ENCODE results near the gene GPR141.

Gene GPR141

DNA sequence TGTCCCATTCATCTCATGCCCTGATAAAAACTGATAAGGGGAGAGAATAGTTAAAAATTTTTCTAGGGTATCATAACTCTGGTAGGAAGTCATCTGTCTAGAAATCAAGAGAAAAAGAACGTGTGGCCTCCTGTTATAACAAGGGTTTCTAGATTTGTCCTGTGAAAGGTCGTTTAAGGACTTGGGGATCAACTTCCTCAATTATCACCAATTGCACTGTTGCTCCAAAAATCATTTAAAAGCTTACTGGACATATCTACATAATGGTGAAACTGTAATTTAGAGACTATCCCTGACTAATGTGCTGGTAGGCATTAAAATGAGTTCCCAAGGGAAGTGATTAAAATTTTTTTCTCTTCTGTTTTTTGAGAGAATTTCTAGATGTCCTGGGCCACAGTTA is 58.2 kb downstream of the GPR141 start:
- no peaks in the 10 kb centered on the region for H3K36me3 ChIP-seq (ENCODE audit: control insufficient read depth, insufficient read depth, low read length)
- no peaks in the 10 kb centered on the region for H3K27me3 ChIP-seq (ENCODE audit: control insufficient read depth, insufficient read depth, low read length)
- H3K9me3 ChIP-seq (ENCODE audit: control insufficient read depth, insufficient read depth, low read length), result no peaks in the 10 kb centered on the region
- H3K9ac ChIP-seq (ENCODE audit: low read depth, low read length), result no peak overlapping the region
- H3K4me1 ChIP-seq (ENCODE audit: control insufficient read depth, insufficient read depth, low read length), result no peaks in the 10 kb centered on the region
- H3K4me3 ChIP-seq (ENCODE audit: low read depth, low read length), result no peak overlapping the region

DNA sequence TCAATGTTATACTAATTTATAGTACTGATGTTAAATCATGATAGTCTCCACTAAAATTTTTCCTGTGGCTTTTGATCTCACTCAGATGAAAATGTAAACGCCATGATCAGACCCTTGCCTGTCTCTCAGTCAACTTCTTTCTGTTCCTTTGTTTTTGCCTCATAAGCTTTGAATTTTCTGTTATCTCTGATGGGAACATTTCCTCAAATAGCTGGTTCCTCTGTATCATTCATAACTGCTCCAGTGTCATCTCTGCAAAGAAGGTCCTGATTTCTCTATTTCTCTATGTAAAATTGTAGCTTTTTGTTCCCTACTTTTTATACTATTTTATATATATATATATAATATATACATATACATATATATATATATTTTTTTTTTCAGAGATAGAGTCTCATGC is 67.5 kb downstream of the GPR141 start:
- Histone ChIP-seq H3K4me3 (ENCODE audit: low read depth, low read length) (no peak overlapping the region), H3K27me3 (ENCODE audit: control insufficient read depth, insufficient read depth, low read length) (no peaks in the 10 kb centered on the region), H3K9me3 (ENCODE audit: control insufficient read depth, insufficient read depth, low read length) (no peaks in the 10 kb centered on the region)

DNA sequence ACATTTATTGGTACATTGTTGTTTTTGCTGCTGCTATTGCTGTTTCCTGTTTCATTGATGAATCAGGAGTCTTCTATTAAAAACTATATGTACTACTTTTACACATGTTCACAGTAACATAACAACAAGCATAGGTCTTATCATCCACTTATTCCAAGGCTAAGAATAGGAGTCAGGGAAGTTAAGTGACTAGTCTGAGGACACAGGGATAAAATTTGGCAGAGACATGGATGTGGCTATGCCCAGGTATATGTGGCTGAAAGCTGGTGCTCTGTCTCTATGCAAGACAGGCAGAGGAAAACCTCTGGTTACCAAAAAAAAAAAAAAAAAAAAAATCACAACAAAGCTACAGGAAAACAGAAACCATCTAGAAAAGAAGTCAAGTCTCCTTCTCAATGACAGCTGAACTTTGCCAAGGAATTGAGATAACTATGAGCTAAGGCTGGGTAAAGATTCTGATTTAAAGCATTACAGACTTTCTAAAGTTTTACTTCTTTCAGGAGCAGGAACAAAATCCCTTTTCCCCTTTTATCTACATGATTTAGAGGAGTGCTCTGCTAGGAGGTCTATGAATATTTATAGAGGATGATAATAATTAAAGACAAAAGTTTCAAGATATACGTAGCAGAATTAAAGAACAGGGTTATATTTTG is 70.0 kb downstream of the GPR141 start:
- Histone ChIP-seq H3K4me1 (ENCODE audit: control insufficient read depth, insufficient read depth, low read length) (no peaks in the 10 kb centered on the region), H3K27me3 (ENCODE audit: control insufficient read depth, insufficient read depth, low read length) (no peaks in the 10 kb centered on the region), H3K36me3 (ENCODE audit: control insufficient read depth, insufficient read depth, low read length) (no peaks in the 10 kb centered on the region), H3K4me3 (ENCODE audit: low read depth, low read length) (no peak overlapping the region), H3K9me3 (ENCODE audit: control insufficient read depth, insufficient read depth, low read length) (no peaks in the 10 kb centered on the region), H3K9ac (ENCODE audit: low read depth, low read length) (no peak overlapping the region)

More for the DNA sequence above, 67.5 kb downstream of the GPR141 start:
- H3K4me1 ChIP-seq (ENCODE audit: control insufficient read depth, insufficient read depth, low read length), result no peaks in the 10 kb centered on the region
- no peaks in the 10 kb centered on the region for H3K36me3 ChIP-seq (ENCODE audit: control insufficient read depth, insufficient read depth, low read length)
- H3K9ac ChIP-seq (ENCODE audit: low read depth, low read length), result no peak overlapping the region

DNA sequence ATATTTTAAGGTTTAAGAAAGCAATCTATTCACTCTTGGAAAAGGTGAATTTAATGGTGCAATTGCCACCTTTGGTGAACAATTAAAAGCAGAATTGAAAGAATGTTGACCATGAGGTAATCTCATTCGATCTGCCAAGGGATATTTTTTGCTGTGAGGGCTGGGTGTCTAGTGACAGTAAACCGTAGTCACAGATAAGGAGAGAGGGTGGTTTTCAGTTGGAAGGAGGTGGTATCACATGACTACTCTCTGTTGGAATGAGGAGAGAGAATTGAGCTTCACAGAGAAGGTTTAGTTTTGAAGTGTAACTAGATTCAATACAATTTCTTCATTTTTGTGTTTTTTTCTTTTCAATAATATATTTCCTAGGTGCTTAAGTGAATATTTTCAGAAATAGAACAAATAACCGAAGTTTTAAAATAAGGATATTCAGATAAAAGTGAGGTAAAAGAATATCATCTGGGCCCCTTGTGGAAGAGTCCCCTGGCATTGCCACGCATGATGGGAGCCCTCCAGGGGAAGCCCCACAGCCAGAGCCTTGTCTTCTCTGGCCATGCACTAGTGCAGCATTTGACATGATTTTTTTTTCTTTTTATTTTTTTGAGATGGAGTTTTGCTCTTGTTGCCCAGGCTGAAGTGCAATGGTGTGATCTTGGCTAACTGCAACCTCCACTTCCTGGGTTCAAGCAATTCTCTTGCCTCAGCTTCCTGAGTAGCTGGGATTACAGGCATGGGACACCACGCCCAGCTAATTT is 73.4 kb downstream of the GPR141 start:
- H3K27me3 ChIP-seq (ENCODE audit: control insufficient read depth, insufficient read depth, low read length), result no peaks in the 10 kb centered on the region
- no peaks in the 10 kb centered on the region for H3K9me3 ChIP-seq (ENCODE audit: control insufficient read depth, insufficient read depth, low read length)
- no peaks in the 10 kb centered on the region for H3K4me1 ChIP-seq (ENCODE audit: control insufficient read depth, insufficient read depth, low read length)
- no peaks in the 10 kb centered on the region for H3K36me3 ChIP-seq (ENCODE audit: control insufficient read depth, insufficient read depth, low read length)
- H3K9ac ChIP-seq (ENCODE audit: low read depth, low read length), result no peak overlapping the region
- no peak overlapping the region for H3K4me3 ChIP-seq (ENCODE audit: low read depth, low read length)

DNA sequence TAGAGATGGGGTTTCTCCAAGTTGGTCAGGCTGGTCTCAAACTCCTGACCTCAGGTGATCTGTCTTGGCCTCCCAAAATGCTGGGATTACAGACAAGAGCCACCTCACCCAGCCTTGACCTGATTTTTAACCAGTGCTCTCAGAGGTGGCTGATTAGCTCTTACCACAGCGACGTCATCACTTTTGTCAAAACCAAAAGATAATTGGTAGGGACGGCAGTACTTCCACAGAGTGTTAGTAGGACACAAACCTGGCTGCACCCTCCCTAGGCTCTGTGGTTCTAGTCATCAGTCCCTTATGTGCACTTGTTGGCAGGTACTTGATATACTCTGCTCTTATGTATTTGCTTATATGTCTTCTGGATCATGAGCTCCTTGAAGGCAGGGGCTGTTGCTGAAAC is 74.0 kb downstream of the GPR141 start:
- Histone ChIP-seq H3K4me3 (ENCODE audit: low read depth, low read length) (no peak overlapping the region), H3K27me3 (ENCODE audit: control insufficient read depth, insufficient read depth, low read length) (no peaks in the 10 kb centered on the region), H3K9me3 (ENCODE audit: control insufficient read depth, insufficient read depth, low read length) (no peaks in the 10 kb centered on the region), H3K9ac (ENCODE audit: low read depth, low read length) (no peak overlapping the region), H3K36me3 (ENCODE audit: control insufficient read depth, insufficient read depth, low read length) (no peaks in the 10 kb centered on the region), H3K4me1 (ENCODE audit: control insufficient read depth, insufficient read depth, low read length) (no peaks in the 10 kb centered on the region)

DNA sequence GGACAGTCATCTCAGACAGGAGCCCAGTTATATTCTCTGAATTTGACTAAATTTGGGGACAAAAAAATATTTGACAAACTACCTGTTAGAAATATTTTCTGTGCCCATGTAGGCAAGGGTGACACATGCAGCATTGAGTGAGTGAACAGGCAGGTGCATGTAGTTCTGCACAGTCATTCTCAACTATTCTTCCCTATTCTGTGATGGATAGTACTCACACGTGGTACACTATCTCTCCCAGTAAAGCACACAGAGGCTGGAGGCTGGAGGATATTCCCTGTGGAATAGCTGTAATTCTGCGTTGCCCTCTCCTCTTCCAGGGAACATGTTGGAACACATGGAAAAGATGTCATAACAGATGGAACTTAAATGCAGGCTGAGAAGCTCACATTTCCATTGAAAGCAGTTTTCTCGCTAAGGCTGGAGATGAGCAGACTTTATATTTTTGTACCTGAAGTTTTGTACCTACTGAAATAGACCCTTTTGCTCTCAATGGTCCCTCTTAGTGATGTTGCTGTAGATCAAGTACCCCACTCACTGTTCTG is 75.0 kb downstream of the GPR141 start:
- H3K4me1 ChIP-seq (ENCODE audit: control insufficient read depth, insufficient read depth, low read length), result no peaks in the 10 kb centered on the region
- no peaks in the 10 kb centered on the region for H3K36me3 ChIP-seq (ENCODE audit: control insufficient read depth, insufficient read depth, low read length)
- H3K9me3 ChIP-seq (ENCODE audit: control insufficient read depth, insufficient read depth, low read length), result no peaks in the 10 kb centered on the region

DNA sequence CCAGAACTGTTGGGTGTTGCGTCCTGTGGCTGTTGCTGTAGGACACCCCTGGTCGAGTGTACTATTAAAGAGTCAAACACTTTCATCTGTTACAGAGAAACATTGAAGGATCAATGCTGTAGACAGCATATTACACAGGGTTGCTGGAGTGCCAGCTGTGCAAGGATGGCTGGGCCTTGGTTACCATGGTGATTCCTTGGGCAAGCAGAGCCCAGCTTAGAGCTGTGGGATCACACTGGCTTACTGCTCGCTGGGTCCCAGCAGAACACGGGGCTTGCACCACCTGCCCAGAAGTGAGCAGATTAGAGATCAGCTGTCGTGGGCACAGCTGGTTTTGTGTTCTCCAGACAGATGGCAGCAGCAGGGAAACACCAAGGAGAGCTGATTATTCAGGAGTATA is 76.0 kb downstream of the GPR141 start:
- no peaks in the 10 kb centered on the region for H3K9me3 ChIP-seq (ENCODE audit: control insufficient read depth, insufficient read depth, low read length)
- H3K9ac ChIP-seq (ENCODE audit: low read depth, low read length), result no peak overlapping the region
- H3K4me3 ChIP-seq (ENCODE audit: low read depth, low read length), result no peak overlapping the region
- H3K4me1 ChIP-seq (ENCODE audit: control insufficient read depth, insufficient read depth, low read length), result no peaks in the 10 kb centered on the region
- no peaks in the 10 kb centered on the region for H3K36me3 ChIP-seq (ENCODE audit: control insufficient read depth, insufficient read depth, low read length)
- no peaks in the 10 kb centered on the region for H3K27me3 ChIP-seq (ENCODE audit: control insufficient read depth, insufficient read depth, low read length)

More for the DNA sequence above, 75.0 kb downstream of the GPR141 start:
- H3K4me3 ChIP-seq (ENCODE audit: low read depth, low read length), result no peak overlapping the region
- no peaks in the 10 kb centered on the region for H3K27me3 ChIP-seq (ENCODE audit: control insufficient read depth, insufficient read depth, low read length)
- no peak overlapping the region for H3K9ac ChIP-seq (ENCODE audit: low read depth, low read length)

DNA sequence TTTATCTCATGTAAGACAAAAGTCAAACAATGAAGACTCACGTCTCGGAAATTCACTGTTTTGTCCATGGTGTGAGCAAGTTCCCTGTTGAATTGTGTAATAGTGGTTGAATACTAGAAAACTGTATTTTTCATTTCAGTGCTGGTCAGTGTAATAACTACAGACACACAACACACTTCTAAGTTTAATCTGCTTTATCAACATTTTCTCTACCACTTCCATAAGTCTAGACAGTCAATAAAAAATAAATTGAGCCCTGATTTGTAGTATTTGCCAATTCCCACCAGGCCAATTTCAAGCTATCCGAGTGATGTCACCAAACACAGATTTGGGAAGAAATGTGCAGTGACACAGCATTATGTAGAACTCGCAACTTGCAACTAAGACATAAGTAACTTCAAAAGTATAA is 81.9 kb downstream of the GPR141 start:
- Histone ChIP-seq H3K4me3 (ENCODE audit: low read depth, low read length) (no peak overlapping the region), H3K4me1 (ENCODE audit: control insufficient read depth, insufficient read depth, low read length) (no peaks in the 10 kb centered on the region), H3K9me3 (ENCODE audit: control insufficient read depth, insufficient read depth, low read length) (no peaks in the 10 kb centered on the region), H3K9ac (ENCODE audit: low read depth, low read length) (no peak overlapping the region), H3K27me3 (ENCODE audit: control insufficient read depth, insufficient read depth, low read length) (no peaks in the 10 kb centered on the region), H3K36me3 (ENCODE audit: control insufficient read depth, insufficient read depth, low read length) (no peaks in the 10 kb centered on the region)

DNA sequence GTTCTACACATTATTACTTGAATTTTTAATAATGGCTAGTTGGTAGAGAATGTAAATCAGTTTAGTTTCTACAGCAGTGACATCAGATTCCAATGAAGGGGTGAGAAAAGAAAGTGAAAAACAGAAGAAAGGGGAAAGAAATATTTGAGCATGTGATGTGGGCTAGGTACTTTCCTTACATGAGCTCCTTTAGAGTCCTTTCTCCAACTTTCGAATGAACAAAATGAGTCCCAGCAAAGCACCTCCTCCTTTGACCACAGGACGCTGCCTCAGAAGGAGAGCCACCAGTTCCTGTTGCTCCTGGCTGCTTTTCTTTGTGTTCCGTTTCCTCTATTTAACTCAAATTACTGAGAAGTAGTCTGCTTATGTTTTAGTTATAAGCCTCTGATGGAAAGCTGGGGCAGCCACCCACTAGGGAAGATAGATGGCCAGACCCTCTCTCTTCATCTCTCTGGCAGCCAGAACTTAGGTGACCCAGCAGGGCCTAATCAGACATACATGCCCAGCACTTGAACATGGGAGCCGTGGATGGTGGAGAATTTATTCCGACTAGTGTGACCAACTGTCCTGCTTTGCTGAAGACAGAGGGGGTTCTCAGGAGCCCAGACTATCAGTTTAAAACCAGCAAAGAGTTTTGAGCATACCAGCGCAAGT is 82.4 kb downstream of the GPR141 start:
- Histone ChIP-seq H3K9me3 (ENCODE audit: control insufficient read depth, insufficient read depth, low read length) (no peaks in the 10 kb centered on the region), H3K4me3 (ENCODE audit: low read depth, low read length) (no peak overlapping the region), H3K36me3 (ENCODE audit: control insufficient read depth, insufficient read depth, low read length) (no peaks in the 10 kb centered on the region), H3K9ac (ENCODE audit: low read depth, low read length) (no peak overlapping the region), H3K4me1 (ENCODE audit: control insufficient read depth, insufficient read depth, low read length) (no peaks in the 10 kb centered on the region), H3K27me3 (ENCODE audit: control insufficient read depth, insufficient read depth, low read length) (no peaks in the 10 kb centered on the region)

DNA sequence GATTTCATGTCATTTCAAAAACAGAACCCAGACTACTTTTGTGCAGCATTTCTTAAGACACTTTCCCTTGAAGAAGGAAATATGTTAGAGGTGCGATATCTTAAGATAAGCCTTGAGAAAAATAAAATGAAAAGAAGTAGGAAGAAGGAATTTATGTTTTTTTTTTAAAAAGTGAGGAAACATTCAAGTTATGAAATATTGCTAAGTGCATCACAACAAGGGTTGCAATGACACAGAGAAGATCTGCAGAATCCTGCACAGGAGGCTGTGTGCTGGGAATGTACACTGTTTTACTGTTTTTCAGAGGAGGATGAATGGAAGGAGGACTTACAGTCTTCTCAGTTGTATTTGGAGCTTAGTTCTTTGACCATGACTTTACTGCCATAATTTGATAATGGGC is 85.0 kb downstream of the GPR141 start:
- Histone ChIP-seq H3K36me3 (ENCODE audit: control insufficient read depth, insufficient read depth, low read length) (no peaks in the 10 kb centered on the region), H3K9ac (ENCODE audit: low read depth, low read length) (no peak overlapping the region), H3K27me3 (ENCODE audit: control insufficient read depth, insufficient read depth, low read length) (no peaks in the 10 kb centered on the region), H3K4me1 (ENCODE audit: control insufficient read depth, insufficient read depth, low read length) (no peaks in the 10 kb centered on the region), H3K4me3 (ENCODE audit: low read depth, low read length) (no peak overlapping the region), H3K9me3 (ENCODE audit: control insufficient read depth, insufficient read depth, low read length) (no peaks in the 10 kb centered on the region)

DNA sequence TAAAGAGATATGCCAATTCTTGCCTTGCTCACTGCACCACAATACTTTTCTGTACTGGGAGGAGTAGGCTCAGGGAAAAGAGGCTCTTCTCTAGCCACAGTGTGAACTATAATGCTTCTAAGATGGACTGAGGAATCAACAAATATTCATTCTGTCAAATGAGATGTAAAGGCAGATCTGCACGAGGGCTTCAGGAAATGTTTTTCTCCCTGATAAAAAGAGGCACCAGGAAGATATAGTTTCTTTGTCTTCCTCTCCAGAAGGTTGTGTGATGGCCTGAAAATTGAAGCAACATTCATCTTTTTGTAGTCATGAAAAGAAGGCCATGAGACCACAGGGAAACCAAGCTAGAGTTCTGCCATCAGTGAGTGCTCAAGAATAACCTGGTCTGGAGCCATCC is 85.7 kb downstream of the GPR141 start:
- Histone ChIP-seq H3K9ac (ENCODE audit: low read depth, low read length) (no peak overlapping the region), H3K27me3 (ENCODE audit: control insufficient read depth, insufficient read depth, low read length) (no peaks in the 10 kb centered on the region), H3K9me3 (ENCODE audit: control insufficient read depth, insufficient read depth, low read length) (no peaks in the 10 kb centered on the region)

DNA sequence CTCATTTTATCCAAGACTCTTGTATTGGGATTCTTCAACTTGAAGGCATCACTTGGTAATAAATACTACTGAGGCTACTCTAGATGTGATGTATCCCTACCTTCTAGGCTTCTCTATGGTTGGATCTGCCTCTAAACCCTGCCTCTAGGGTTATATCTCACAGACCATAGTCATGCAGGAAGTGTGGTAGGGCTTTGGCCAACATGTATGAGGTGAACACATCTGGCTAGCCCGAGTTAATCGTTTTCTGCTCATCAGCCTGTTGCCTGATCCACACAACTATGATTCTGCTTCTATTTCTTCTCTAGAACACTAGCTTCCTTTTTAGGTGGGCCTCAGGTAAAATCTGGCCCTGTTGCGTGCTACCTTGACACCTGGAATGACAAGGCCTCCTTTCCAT is 86.2 kb downstream of the GPR141 start:
- Histone ChIP-seq H3K36me3 (ENCODE audit: control insufficient read depth, insufficient read depth, low read length) (no peaks in the 10 kb centered on the region), H3K4me3 (ENCODE audit: low read depth, low read length) (no peak overlapping the region), H3K9ac (ENCODE audit: low read depth, low read length) (no peak overlapping the region), H3K4me1 (ENCODE audit: control insufficient read depth, insufficient read depth, low read length) (no peaks in the 10 kb centered on the region), H3K27me3 (ENCODE audit: control insufficient read depth, insufficient read depth, low read length) (no peaks in the 10 kb centered on the region), H3K9me3 (ENCODE audit: control insufficient read depth, insufficient read depth, low read length) (no peaks in the 10 kb centered on the region)

More for the DNA sequence above, 85.7 kb downstream of the GPR141 start:
- Histone ChIP-seq H3K4me3 (ENCODE audit: low read depth, low read length) (no peak overlapping the region), H3K4me1 (ENCODE audit: control insufficient read depth, insufficient read depth, low read length) (no peaks in the 10 kb centered on the region), H3K36me3 (ENCODE audit: control insufficient read depth, insufficient read depth, low read length) (no peaks in the 10 kb centered on the region)
